MCF 10A (cell line): ENCODE data around the gene DHRS13. TPM values are rescaled to one million over a fixed set of nuclear protein-coding genes. Genes with fewer than 3 reads are reported as not detected.
A peak's percentile ranks its signal among the peaks of the same experiment; 100 is the strongest.

ENCODE experiments used
- BruUV-seq: library from RNA; stranded (reverse); fragments of 400-500 nt; replicated peaks from 2 replicates; lab custom pipeline; 2021; lab: Mats Ljungman, UMichigan
- CTCF ChIA-PET: fragments of 300-600 bp; sonication (Branson Sonifier 250); formaldehyde crosslinking; extraction: SDS; loops from one replicate; lab custom pipeline; 2021; ENCODE audit warnings: antibody characterized with exemption, inconsistent platforms; lab: Yijun Ruan, JAX
- POLR2A ChIA-PET: fragments of 300-600, 350-650 bp; sonication (Branson Sonifier 250); formaldehyde crosslinking; extraction: SDS; loops from one replicate; lab custom pipeline; 2020; ENCODE audit warnings: antibody characterized with exemption, inconsistent platforms; lab: Yijun Ruan, JAX
- DNase-seq: peaks from one replicate; pipeline ENCODE4 v3.0.0-alpha.2; 2018; ENCODE audit not compliant: unreplicated experiment
- H3K27ac Mint-ChIP-seq: one replicate; pipeline ENCODE4 v1.8.0; 2022; ENCODE audit warnings: mild to moderate bottlenecking, low read depth, mixed read lengths; ENCODE audit not compliant: unreplicated experiment
- H3K27me3 Mint-ChIP-seq: one replicate; pipeline ENCODE4 v1.8.0; 2022; ENCODE audit warnings: mixed read lengths; ENCODE audit not compliant: insufficient read depth, unreplicated experiment
- H3K36me3 Mint-ChIP-seq: one replicate; pipeline ENCODE4 v1.8.0; 2022; ENCODE audit warnings: mild to moderate bottlenecking, moderate library complexity, mixed read lengths; ENCODE audit not compliant: insufficient read depth, unreplicated experiment
- H3K4me1 Mint-ChIP-seq: one replicate; pipeline ENCODE4 v1.8.0; 2022; ENCODE audit warnings: mixed read lengths; ENCODE audit not compliant: insufficient read depth, unreplicated experiment
- H3K4me3 Mint-ChIP-seq: one replicate; pipeline ENCODE4 v1.8.0; 2022; ENCODE audit warnings: mild to moderate bottlenecking, moderate library complexity, mixed read lengths; ENCODE audit not compliant: unreplicated experiment
- H3K9me3 Mint-ChIP-seq: one replicate; pipeline ENCODE4 v1.8.0; 2022; ENCODE audit warnings: mixed read lengths; ENCODE audit not compliant: unreplicated experiment
- intact Hi-C: fragments of 100-400 bp; cut with micrococcal nuclease; formaldehyde crosslinking; loops from 2 replicates; pipeline ENCODE4 v1.14.1; 2022
- total RNA-seq: library from RNA; stranded (reverse); gene quantifications from 2 replicates; pipeline ENCODE4 v1.2.3, GENCODE V29; 2022
- TF ChIP-seq, protein P1 (sequence below): fragments of 200-600 bp; IDR thresholded peaks from one replicate; pipeline ENCODE4 v1.8.0; 2022; ENCODE audit warnings: antibody characterized with exemption, mild to moderate bottlenecking; ENCODE audit not compliant: unreplicated experiment

The DHRS13 gene
- total RNA-seq, 1 experiment from 2014 or later, result 9.5 TPM

DNA sequence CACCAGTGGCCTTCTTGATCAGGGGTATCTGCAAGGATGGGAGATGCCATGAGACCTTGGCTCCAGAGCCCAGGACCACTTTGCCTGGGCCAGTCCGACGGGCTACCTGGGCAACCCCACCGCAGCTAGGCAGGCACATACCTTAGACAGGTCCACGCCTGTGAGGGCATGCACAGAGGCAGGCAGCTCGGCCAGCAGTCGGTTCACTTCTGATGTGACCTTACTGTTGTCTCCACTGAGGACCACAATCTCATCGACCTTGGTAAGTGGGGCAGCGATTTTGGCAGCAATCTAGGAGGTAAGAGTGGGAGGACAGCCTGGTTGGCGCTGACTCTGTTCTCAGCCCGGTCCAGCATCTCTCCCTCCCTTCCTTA, 22.3 kb downstream of the DHRS13 start:
- TF ChIP-seq, protein P1, sequence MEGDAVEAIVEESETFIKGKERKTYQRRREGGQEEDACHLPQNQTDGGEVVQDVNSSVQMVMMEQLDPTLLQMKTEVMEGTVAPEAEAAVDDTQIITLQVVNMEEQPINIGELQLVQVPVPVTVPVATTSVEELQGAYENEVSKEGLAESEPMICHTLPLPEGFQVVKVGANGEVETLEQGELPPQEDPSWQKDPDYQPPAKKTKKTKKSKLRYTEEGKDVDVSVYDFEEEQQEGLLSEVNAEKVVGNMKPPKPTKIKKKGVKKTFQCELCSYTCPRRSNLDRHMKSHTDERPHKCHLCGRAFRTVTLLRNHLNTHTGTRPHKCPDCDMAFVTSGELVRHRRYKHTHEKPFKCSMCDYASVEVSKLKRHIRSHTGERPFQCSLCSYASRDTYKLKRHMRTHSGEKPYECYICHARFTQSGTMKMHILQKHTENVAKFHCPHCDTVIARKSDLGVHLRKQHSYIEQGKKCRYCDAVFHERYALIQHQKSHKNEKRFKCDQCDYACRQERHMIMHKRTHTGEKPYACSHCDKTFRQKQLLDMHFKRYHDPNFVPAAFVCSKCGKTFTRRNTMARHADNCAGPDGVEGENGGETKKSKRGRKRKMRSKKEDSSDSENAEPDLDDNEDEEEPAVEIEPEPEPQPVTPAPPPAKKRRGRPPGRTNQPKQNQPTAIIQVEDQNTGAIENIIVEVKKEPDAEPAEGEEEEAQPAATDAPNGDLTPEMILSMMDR, result no peak
- POLR2A ChIA-PET, result no interaction called here
- intact Hi-C loops, result no loop called here
- Mint-ChIP-seq H3K27ac (no peak overlapping the region), H3K36me3 (peaks cover 62% of the 10 kb centered on the region), H3K4me1 (peaks cover 19% of the 10 kb centered on the region), H3K27me3 (no peaks in the 10 kb centered on the region), H3K9me3 (no peaks in the 10 kb centered on the region), H3K4me3 (no peak overlapping the region)
- CTCF ChIA-PET, result interaction anchor here (0.9 to 2.0 kb wide), 2 partner anchors 117 to 128 kb away, joined by 3 to 17 read pairs; no protein-coding TSS in a partner anchor
- BruUV-seq, result no TSS peak
- DNase-seq, result no peak

DNA sequence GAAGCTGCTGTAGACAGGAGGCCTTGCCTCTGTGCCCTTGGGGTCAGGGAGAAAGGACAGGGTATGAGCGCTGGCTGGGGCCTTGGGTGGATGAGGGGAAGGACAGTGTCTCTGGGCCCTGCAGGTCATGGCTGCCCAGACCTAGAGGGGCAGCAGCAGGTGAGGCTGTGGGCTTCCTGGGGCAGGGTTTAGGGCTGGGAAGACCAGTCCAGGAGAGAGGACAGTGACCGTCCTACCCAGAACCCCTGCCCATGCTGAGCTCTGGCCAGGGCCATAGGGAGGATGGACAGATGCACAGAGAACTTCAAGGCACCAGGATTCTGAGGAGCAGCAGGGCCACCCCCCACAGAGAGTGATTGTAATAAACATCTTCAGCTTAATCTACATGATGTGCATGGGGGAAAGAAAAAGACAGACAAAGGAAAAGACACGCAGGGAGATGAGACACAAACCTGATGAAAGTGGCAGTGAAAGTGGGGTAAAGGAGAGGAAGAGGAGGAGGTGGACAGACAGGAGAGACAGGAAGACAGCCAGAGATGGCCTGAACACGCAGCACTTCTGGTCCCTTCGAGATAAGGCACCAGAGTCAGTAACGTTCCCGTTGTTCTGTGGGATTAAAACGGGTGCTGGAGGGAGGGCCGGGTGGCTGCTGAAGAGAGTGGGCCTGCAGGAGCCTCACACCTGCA, 22.9 kb downstream of the DHRS13 start:
- Mint-ChIP-seq H3K36me3 (peaks cover 59% of the 10 kb centered on the region), H3K9me3 (no peaks in the 10 kb centered on the region), H3K4me1 (peaks cover 19% of the 10 kb centered on the region), H3K27ac (no peak overlapping the region), H3K27me3 (no peaks in the 10 kb centered on the region), H3K4me3 (no peak overlapping the region)
- intact Hi-C loops, result loop anchor here (1.0 kb wide), 1 partner anchor 154 kb away; the partner anchor contains the start of gene TLCD1
- CTCF ChIA-PET, result interaction anchor here (0.6 to 2.2 kb wide), 10 partner anchors 9 to 160 kb away, joined by 3 to 17 read pairs (median 4); partner anchors contain the start of genes RPL23A and TLCD1
- DNase-seq, result no peak
- TF ChIP-seq, protein P1, result no peak
- no TSS peak for BruUV-seq
- POLR2A ChIA-PET, result interaction anchor here (0.8 to 1.8 kb wide), 4 partner anchors 24 to 153 kb away, joined by 3 to 5 read pairs (median 4); partner anchors contain the start of gene FAM222B

DNA sequence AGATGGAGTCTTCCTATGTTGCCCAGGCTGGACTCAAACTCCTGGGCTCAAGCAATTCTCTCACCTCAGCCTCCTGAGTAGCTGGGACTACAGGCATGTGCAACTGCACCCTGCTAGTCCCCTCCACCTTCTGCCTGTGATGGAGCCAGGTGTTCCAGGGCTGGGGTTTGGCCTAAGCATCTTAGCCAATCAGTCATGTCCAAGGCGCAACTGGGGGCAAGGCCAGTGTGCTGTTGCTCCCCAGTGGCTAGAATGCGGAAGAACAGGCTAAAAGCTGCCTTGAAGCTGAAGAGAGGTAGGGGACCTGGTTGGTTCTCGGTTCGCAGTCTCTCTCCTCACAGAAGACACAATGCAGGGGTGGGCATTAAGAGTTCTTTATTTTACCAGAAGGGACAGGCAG, 23.9 kb downstream of the DHRS13 start:
- peak; percentile 66 for DNase-seq
- Mint-ChIP-seq H3K9me3 (no peaks in the 10 kb centered on the region), H3K4me3 (no peak overlapping the region), H3K36me3 (peaks cover 48% of the 10 kb centered on the region), H3K27ac (no peak overlapping the region), H3K4me1 (peaks cover 19% of the 10 kb centered on the region), H3K27me3 (no peaks in the 10 kb centered on the region)
- ChIA-PET POLR2A (interaction anchor here (0.6 to 1.8 kb wide), 12 partner anchors 8 to 152 kb away, joined by 3 to 5 read pairs (median 3); partner anchors contain the start of genes FAM222B and PHF12), CTCF (interaction anchor here (0.6 to 2.2 kb wide), 11 partner anchors 8 to 190 kb away, joined by 3 to 17 read pairs (median 4); partner anchors contain the start of genes RPL23A and TLCD1)
- TF ChIP-seq, protein P1, result peak; percentile 45
- intact Hi-C loops, result loop anchor here (1.0 kb wide), 1 partner anchor 153 kb away; the partner anchor contains the start of gene TLCD1
- no TSS peak for BruUV-seq
